HUES6 (cell line): Measurements from ENCODE around the gene GDF15.

Experiments used
- H3K27ac ChIP-seq: 2 replicates; pipeline ENCODE4 v1.7.0; 2013; ENCODE audit warnings: low read depth, mild to moderate bottlenecking, low read length, inconsistent platforms
- H3K27me3 ChIP-seq: 2 replicates; pipeline ENCODE4 v1.6.1; 2013; ENCODE audit warnings: low read length; ENCODE audit not compliant: control insufficient read depth, insufficient read depth
- H3K36me3 ChIP-seq: 2 replicates; pipeline ENCODE4 v1.6.1; 2013; ENCODE audit warnings: low read length; ENCODE audit not compliant: control insufficient read depth, insufficient read depth
- H3K4me1 ChIP-seq: 2 replicates; pipeline ENCODE4 v1.6.1; 2013; ENCODE audit warnings: low read length; ENCODE audit not compliant: control insufficient read depth, insufficient read depth
- H3K4me3 ChIP-seq: 2 replicates; pipeline ENCODE4 v1.5.1; 2013; ENCODE audit warnings: low read depth, low read length
- H3K9ac ChIP-seq: one replicate; pipeline ENCODE4 v1.6.1; 2013; ENCODE audit warnings: mild to moderate bottlenecking, low read length
- H3K9me3 ChIP-seq: 2 replicates; pipeline ENCODE4 v1.6.1; 2013; ENCODE audit warnings: low read depth, low read length; ENCODE audit not compliant: control insufficient read depth, insufficient read depth

The GDF15 gene

GRCh38 chr19:18427743-18428113, 41.8 kb downstream of the GDF15 start:
- Histone ChIP-seq H3K36me3 (no peaks in the 10 kb centered on the region), H3K4me3 (no peak overlapping the region), H3K27me3 (no peaks in the 10 kb centered on the region), H3K4me1 (peaks cover 46% of the 10 kb centered on the region), H3K9ac (no peak overlapping the region), H3K9me3 (no peaks in the 10 kb centered on the region), H3K27ac (no peak overlapping the region)

GRCh38 chr19:18428173-18428786, 42.3 kb downstream of the GDF15 start:
- no peak overlapping the region for H3K27ac ChIP-seq
- H3K36me3 ChIP-seq: no peaks in the 10 kb centered on the region
- no peaks in the 10 kb centered on the region for H3K9me3 ChIP-seq
- H3K27me3 ChIP-seq: no peaks in the 10 kb centered on the region
- H3K4me1 ChIP-seq: peaks cover 51% of the 10 kb centered on the region
- H3K4me3 ChIP-seq: peak overlapping the region; percentile 67
- no peak overlapping the region for H3K9ac ChIP-seq

GRCh38 chr19:18428787-18429674, 43.1 kb downstream of the GDF15 start:
- Histone ChIP-seq H3K4me1 (peaks cover 48% of the 10 kb centered on the region), H3K27me3 (no peaks in the 10 kb centered on the region), H3K27ac (peak overlapping the region; percentile 75; the same call in 1 of the 2 replicates), H3K9ac (peak overlapping the region; percentile 51), H3K9me3 (no peaks in the 10 kb centered on the region), H3K36me3 (no peaks in the 10 kb centered on the region), H3K4me3 (peak overlapping the region; percentile 67)

GRCh38 chr19:18429717-18430416, 43.9 kb downstream of the GDF15 start:
- Histone ChIP-seq H3K27ac (peak overlapping the region; percentile 75; the same call in 1 of the 2 replicates), H3K36me3 (peaks cover 4% of the 10 kb centered on the region; the same call in 1 of the 2 replicates), H3K4me1 (peaks cover 50% of the 10 kb centered on the region), H3K9me3 (no peaks in the 10 kb centered on the region), H3K9ac (peak overlapping the region; percentile 51), H3K4me3 (peak overlapping the region; percentile 67), H3K27me3 (no peaks in the 10 kb centered on the region)

DNA sequence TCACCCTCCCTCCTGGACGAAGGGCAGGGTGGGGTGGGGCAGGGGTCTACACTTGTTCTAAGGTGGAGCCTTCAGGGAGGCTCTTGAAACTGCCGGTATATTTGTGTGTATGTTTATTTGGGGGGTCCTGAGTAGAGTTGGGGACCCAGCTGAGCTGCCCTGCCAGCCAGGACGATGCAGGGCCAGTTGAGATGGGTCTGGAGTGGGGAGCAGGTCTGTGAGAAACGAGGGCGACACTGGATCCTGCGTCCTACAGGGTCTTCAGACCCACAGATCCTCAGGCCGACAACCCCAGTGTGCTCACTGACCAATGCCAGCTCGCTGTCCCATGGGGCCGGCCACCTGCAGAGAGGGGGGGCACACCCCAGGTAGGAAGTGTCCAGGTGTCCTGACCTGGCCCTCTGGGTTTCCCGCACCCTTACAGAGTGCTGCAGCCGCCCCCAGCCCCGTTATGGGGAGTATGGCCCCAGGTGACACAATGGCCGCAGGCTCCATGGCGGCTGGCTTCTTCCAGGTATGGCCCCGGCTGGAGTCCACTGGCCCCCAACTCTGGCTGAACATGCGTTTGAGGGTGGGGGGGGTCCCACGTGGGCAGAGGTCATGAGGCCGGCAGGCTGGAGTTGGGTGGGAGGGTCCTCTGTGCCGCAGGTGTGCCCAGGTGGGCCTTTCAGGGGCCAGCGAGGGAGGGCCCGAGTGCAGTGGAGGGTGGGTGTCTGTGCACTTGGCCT, 44.6 kb downstream of the GDF15 start:
- Histone ChIP-seq H3K9me3 (no peaks in the 10 kb centered on the region), H3K36me3 (peaks cover 11% of the 10 kb centered on the region), H3K27me3 (no peaks in the 10 kb centered on the region), H3K27ac (no peak overlapping the region), H3K9ac (no peak overlapping the region), H3K4me1 (peaks cover 45% of the 10 kb centered on the region), H3K4me3 (no peak overlapping the region)

DNA sequence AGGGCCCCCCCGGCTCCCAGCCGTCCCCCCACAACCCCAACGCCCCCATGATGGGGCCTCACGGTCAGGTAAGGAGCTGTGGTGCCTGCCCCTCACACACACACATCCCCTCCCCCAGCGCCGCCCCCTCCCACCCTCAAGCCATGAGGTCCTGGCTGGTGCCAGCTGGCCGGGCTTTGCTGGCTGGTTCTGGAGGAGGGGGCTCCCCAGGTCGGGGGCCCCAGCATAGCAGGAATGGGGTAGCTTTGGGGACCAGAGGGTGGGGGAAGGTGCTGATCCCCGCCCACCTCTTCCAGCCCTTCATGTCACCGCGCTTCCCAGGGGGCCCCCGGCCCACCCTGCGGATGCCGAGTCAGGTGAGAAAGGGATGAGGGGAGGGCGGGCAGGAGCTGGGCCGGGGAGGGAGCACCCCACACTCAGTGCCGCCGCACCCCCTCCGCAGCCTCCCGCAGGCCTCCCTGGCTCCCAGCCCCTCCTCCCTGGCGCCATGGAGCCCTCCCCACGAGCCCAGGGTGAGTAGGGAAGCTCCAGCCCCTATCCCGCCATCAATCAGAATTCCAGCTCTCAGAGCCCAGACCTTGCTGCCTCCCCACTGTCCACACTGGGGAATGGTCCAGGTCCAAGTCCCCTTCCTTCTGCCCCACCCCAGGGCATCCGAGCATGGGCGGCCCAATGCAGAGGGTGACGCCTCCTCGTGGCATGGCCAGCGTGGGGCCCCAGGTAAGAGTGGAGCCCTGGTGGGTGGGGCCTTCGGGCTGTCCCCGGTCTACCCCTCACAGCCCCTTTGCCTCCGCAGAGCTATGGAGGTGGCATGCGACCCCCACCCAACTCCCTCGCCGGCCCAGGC, 45.6 kb downstream of the GDF15 start:
- Histone ChIP-seq H3K4me3 (0 out of 2 replicates have a peak overlapping the region, but pooled peaks have one; percentile 9), H3K27ac (no peak overlapping the region), H3K9ac (no peak overlapping the region), H3K27me3 (no peaks in the 10 kb centered on the region), H3K36me3 (peaks cover 20% of the 10 kb centered on the region), H3K9me3 (no peaks in the 10 kb centered on the region), H3K4me1 (peaks cover 42% of the 10 kb centered on the region)

DNA sequence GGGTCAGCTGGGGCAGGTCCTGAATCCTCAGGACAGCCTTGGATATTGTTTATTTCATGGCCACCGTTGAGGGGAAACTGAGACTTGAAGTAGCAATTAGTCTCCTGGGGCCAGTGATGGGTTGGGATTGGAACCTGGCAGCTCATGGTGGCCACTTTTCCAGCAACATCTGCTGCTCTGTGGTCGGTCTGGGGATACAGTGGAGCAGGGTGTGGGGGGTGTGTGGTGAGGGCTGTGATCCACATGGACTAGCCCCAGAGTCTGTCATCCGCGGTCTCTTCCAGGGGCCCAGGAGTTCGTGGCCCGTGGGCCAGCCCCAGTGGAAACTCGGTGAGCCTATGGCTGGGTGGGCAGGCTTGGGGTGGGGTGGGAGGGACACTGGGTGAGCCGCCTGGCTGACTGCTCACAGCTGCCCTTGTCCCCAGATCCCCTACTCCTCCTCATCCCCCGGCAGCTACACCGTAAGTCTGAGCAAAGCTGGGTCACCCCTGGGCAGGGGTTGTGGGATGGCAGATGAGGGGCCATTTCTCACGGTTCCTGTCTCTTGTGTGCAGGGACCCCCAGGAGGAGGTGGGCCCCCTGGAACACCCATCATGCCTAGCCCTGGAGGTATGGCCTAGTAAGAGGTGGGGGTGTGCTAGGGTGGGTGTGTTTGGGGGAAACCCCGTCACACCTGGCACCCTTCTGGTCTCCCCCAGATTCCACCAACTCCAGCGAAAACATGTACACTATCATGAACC, 46.5 kb downstream of the GDF15 start:
- peak overlapping the region; percentile 71; the same call in 1 of the 2 replicates for H3K27ac ChIP-seq
- peaks cover 20% of the 10 kb centered on the region for H3K36me3 ChIP-seq
- peaks cover 43% of the 10 kb centered on the region for H3K4me1 ChIP-seq
- peak overlapping the region; percentile 63 for H3K4me3 ChIP-seq
- H3K9ac ChIP-seq: peak overlapping the region; percentile 70
- no peaks in the 10 kb centered on the region for H3K27me3 ChIP-seq
- no peaks in the 10 kb centered on the region for H3K9me3 ChIP-seq

- peak overlapping the region; percentile 71; the same call in 1 of the 2 replicates for H3K27ac ChIP-seq
- H3K9ac ChIP-seq: peak overlapping the region; percentile 70
- no peaks in the 10 kb centered on the region for H3K9me3 ChIP-seq
- peaks cover 20% of the 10 kb centered on the region for H3K36me3 ChIP-seq
- H3K27me3 ChIP-seq: no peaks in the 10 kb centered on the region
- peaks cover 44% of the 10 kb centered on the region for H3K4me1 ChIP-seq
- H3K4me3 ChIP-seq: peak overlapping the region; percentile 63
These were observed 47.2 kb downstream of the GDF15 start for GRCh38 chr19:18433015-18433691.

DNA sequence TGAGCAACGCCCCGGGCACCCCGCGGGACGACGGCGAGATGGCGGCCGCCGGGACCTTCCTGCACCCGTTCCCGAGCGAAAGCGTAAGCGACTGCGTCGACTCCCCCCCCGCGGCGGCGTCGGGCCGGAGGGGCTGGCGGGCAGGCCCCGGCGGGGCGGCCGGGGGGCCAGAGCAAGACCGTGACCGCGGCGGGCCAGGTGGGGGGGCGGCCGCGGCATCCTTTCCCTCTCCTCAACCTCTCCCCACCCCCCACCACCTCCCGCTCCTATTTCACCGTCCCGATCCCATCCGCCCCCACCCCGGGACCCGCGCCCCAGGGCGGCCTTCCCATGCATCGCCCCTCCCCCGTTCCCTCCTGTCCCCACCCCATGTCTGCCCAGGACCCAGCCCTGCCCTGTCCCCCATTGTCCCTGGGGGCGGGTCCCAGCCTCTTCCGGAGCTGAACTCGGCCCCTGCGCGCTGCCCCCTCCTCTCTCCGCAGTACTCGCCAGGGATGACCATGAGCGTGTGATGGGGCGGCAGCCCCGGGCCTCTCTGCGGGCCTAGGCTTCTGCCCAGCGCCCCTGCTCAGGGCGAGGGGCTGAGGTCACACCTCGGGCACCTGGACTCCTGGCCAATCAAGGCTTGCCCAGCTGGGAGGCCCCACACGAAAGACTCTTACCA, 47.9 kb downstream of the GDF15 start:
- H3K4me1 ChIP-seq: peaks cover 48% of the 10 kb centered on the region
- peak overlapping the region; percentile 63 for H3K4me3 ChIP-seq
- H3K9ac ChIP-seq: peak overlapping the region; percentile 22

More for the DNA sequence above, 47.9 kb downstream of the GDF15 start:
- Histone ChIP-seq H3K36me3 (peaks cover 20% of the 10 kb centered on the region), H3K27me3 (no peaks in the 10 kb centered on the region), H3K27ac (no peak overlapping the region), H3K9me3 (no peaks in the 10 kb centered on the region)
